GM23338 (cell line): ENCODE data around the gene AKR1C2. TPM values are rescaled to one million over a fixed set of nuclear protein-coding genes. Genes with fewer than 3 reads are reported as not detected.
"Not testable (repeated sequence)": the region's sequence is repeated elsewhere in the genome, so short reads cannot be mapped to it uniquely, and the experiment has no call there.

Experiments
- ATAC-seq: fragments of 200-7000 bp; cut with Tn5 transposase; 3 replicates; pipeline ENCODE4 v1.9.1; 2020
- DNase-seq: peaks from one replicate; pipeline ENCODE4 v3.0.0-alpha.2; 2015; ENCODE audit warnings: low spot score
- H2AFZ ChIP-seq: fragments of 200-600 bp; sonication (generic); 2 replicates; pipeline ENCODE4 v1.8.0; 2016; ENCODE audit warnings: antibody characterized with exemption, mild to moderate bottlenecking, moderate library complexity
- H3F3A ChIP-seq: fragments of 200-600 bp; sonication (generic); replicated peaks from 2 replicates; pipeline ENCODE4 v1.8.0; 2017; ENCODE audit warnings: antibody characterized with exemption, mixed run types, low read depth
- H3K27ac ChIP-seq: fragments of 200-600 bp; sonication (generic); 2 replicates; pipeline ENCODE4 v1.6.1; 2016; ENCODE audit warnings: low read depth
- H3K27me3 ChIP-seq: fragments of 200-600 bp; sonication (generic); 2 replicates; pipeline ENCODE4 v1.8.0; 2016; ENCODE audit warnings: mild to moderate bottlenecking, mixed run types, moderate library complexity; ENCODE audit not compliant: insufficient read depth
- H3K36me3 ChIP-seq: fragments of 200-600 bp; sonication (generic); 2 replicates; pipeline ENCODE4 v1.8.0; 2016; ENCODE audit warnings: mild to moderate bottlenecking; ENCODE audit not compliant: insufficient read depth
- H3K4me1 ChIP-seq: fragments of 200-600 bp; sonication (generic); 2 replicates; pipeline ENCODE4 v1.8.0; 2016; ENCODE audit warnings: mild to moderate bottlenecking, moderate library complexity; ENCODE audit not compliant: insufficient read depth
- H3K4me2 ChIP-seq: fragments of 200-600 bp; sonication (generic); 2 replicates; pipeline ENCODE4 v1.7.1; 2017; ENCODE audit warnings: mixed run types
- H3K4me3 ChIP-seq: fragments of 200-600 bp; sonication (generic); 2 replicates; pipeline ENCODE4 v1.6.1; 2016; ENCODE audit warnings: mixed run types
- H3K79me2 ChIP-seq: fragments of 200-600 bp; sonication (generic); replicated peaks from 2 replicates; pipeline ENCODE4 v1.8.0; 2017; ENCODE audit warnings: mild to moderate bottlenecking; ENCODE audit not compliant: insufficient read depth
- H3K9me2 ChIP-seq: fragments of 200-600 bp; sonication (generic); 2 replicates; pipeline ENCODE4 v1.8.0; 2017; ENCODE audit not compliant: insufficient read depth
- H4K20me1 ChIP-seq: fragments of 200-600 bp; sonication (generic); replicated peaks from 2 replicates; pipeline ENCODE4 v1.8.0; 2017; ENCODE audit warnings: mild to moderate bottlenecking; ENCODE audit not compliant: insufficient read depth
- H3K27ac Mint-ChIP-seq: 2 replicates; pipeline ENCODE4 v1.8.0; 2020; ENCODE audit warnings: inconsistent platforms, mild to moderate bottlenecking, moderate library complexity, mixed read lengths
- H3K27me3 Mint-ChIP-seq: 3 replicates; pipeline ENCODE4 v1.8.0; 2022; ENCODE audit warnings: low read depth, mild to moderate bottlenecking, moderate library complexity, mixed read lengths, inconsistent platforms; ENCODE audit not compliant: insufficient read depth, poor library complexity
- H3K36me3 Mint-ChIP-seq: 3 replicates; pipeline ENCODE4 v1.8.0; 2021; ENCODE audit warnings: low read depth, mild to moderate bottlenecking, inconsistent platforms, moderate library complexity, mixed read lengths
- H3K4me1 Mint-ChIP-seq: 3 replicates; pipeline ENCODE4 v1.8.0; 2020; ENCODE audit warnings: mild to moderate bottlenecking, inconsistent platforms, mixed read lengths
- H3K4me3 Mint-ChIP-seq: 3 replicates; pipeline ENCODE4 v1.8.0; 2021; ENCODE audit warnings: moderate library complexity, mild to moderate bottlenecking, inconsistent platforms, mixed read lengths
- H3K9me3 Mint-ChIP-seq: 3 replicates; pipeline ENCODE4 v1.8.0; 2020; ENCODE audit warnings: moderate library complexity, mild to moderate bottlenecking, inconsistent platforms, mixed read lengths
- EZH2phosphoT487 ChIP-seq: fragments of 200-600 bp; sonication (generic); IDR thresholded peaks from one replicate; pipeline ENCODE4 v1.8.1; 2018; ENCODE audit warnings: antibody characterized with exemption; ENCODE audit not compliant: unreplicated experiment
- JUNB ChIP-seq: IDR thresholded peaks from one replicate; pipeline ENCODE4 v1.6.1; 2016; ENCODE audit warnings: antibody characterized with exemption; ENCODE audit not compliant: unreplicated experiment
- NANOG ChIP-seq: IDR thresholded peaks from 2 replicates; pipeline ENCODE4 v1.6.1; 2016; ENCODE audit warnings: antibody characterized with exemption, borderline replicate concordance
- POLR2AphosphoS5 ChIP-seq: IDR thresholded peaks from 2 replicates; pipeline ENCODE4 v1.6.1; 2016; ENCODE audit warnings: antibody characterized with exemption, low read depth
- STAT1 ChIP-seq: IDR thresholded peaks from one replicate; pipeline ENCODE4 v1.6.1; 2016; ENCODE audit warnings: antibody characterized with exemption; ENCODE audit not compliant: unreplicated experiment
- ZNF331 ChIP-seq: fragments of 250-450 bp; sonication (Bioruptor Pico); IDR thresholded peaks from 2 replicates; pipeline ENCODE4 v1.5.0; 2020; ENCODE audit warnings: low read depth, mild to moderate bottlenecking, moderate library complexity
- ZNF462 ChIP-seq: fragments of 250-450 bp; sonication (Bioruptor Pico); IDR thresholded peaks from 2 replicates; pipeline ENCODE4 v1.5.0; 2020; ENCODE audit warnings: mild to moderate bottlenecking, moderate library complexity
- polyA plus RNA-seq: library from polyadenylated mRNA; unstranded; fragments of >200 nt; fragmentation: Nextera tagmentation; extraction: Ambion mirVana; gene quantifications from 2 replicates; pipeline ENCODE4 v1.2.1, GENCODE V29; 2016
- total RNA-seq: library from RNA; depleted of rRNA; stranded (reverse); fragments of >200 nt; shearing (Covaris generic); gene quantifications from 2 replicates; pipeline ENCODE4 v1.2.3, GENCODE V29; 2014
- TF ChIP-seq, protein P1 (sequence below): IDR thresholded peaks from 2 replicates; pipeline ENCODE4 v1.6.1; 2016; ENCODE audit warnings: antibody characterized with exemption
- TF ChIP-seq, protein P2 (sequence below), 2 experiments: fragments of 200-600 bp in 1 of 2; sonication (generic) in 1 of 2; conservative IDR thresholded peaks; 2 replicates each; pipeline versions ENCODE4 v1.5.1 to v1.6.1; 2016 to 2017; ENCODE audit warnings: antibody characterized with exemption in 2 of 2, low read depth in 2 of 2, mild to moderate bottlenecking in 2 of 2, moderate library complexity in 1 of 2

AKR1C2 gene
- total and polyA plus RNA-seq, 2 experiments from 2014 or later, result 0.35 to 0.86 TPM

GRCh38 chr10:4992564-4992963, 11.1 kb downstream of the AKR1C2 start:
- H3K27ac Mint-ChIP-seq, H4K20me1 ChIP-seq, H3K9me2 ChIP-seq, H3K4me3 Mint-ChIP-seq, DNase-seq, H3K79me2 ChIP-seq, H3K27me3 Mint-ChIP-seq, H3K9me3 Mint-ChIP-seq, H3K27ac ChIP-seq, H2AFZ ChIP-seq, ATAC-seq, H3K4me1 ChIP-seq, H3F3A ChIP-seq, H3K4me2 ChIP-seq, H3K4me3 ChIP-seq, H3K36me3 ChIP-seq, H3K4me1 Mint-ChIP-seq, H3K27me3 ChIP-seq, H3K36me3 Mint-ChIP-seq: not testable (repeated sequence)

DNA sequence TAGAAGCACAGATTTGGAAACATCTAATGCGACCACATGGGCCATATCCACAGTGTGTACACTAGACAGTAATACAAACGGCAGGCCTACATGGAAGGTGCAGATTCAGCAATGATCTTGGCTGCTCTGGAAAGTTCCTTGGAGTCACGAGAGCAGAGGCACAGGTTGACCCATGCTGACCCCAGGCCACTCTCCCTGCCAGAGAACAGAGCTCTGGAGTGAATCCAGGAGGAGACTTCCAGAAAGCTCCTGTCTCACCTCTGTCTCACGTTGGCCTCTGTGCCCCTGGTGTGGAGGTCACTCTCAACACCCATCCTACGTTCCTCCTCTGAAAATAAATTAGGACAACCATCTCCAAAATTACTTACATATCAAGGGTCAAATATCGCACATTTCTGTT, 12.2 kb downstream of the AKR1C2 start:
- not testable (repeated sequence) for H3K27ac ChIP-seq, H3K4me3 ChIP-seq, DNase-seq, H3K4me1 ChIP-seq, H3K79me2 ChIP-seq, H3K4me3 Mint-ChIP-seq, ATAC-seq, H3K4me2 ChIP-seq, H3K9me3 Mint-ChIP-seq, H4K20me1 ChIP-seq, H3K27me3 ChIP-seq, H3K27ac Mint-ChIP-seq, H3K27me3 Mint-ChIP-seq, H3F3A ChIP-seq, H3K36me3 ChIP-seq, H3K36me3 Mint-ChIP-seq, H3K9me2 ChIP-seq, H3K4me1 Mint-ChIP-seq, H2AFZ ChIP-seq

DNA sequence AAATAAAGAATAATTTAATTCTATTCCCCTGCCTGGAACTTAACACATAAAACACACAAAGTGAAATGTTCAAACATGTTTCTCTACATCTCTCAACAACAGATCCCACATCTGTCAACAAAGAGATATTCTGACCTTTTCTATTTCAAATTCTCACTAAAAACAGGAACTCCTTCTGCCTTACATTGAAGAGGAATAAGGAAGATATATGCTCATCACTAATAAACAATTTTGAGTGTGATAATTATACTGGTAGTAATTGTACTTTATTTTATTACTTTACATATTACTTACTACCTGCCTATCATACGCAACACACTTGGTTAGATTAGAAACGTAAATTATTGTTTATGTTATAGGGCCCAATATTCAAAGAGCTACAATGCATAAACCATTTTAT, 13.4 kb downstream of the AKR1C2 start:
- H3K4me2 ChIP-seq, result no peak overlapping the region
- H3K36me3 ChIP-seq, result no peaks in the 10 kb centered on the region
- no peaks in the 10 kb centered on the region for H3K4me1 Mint-ChIP-seq
- H2AFZ ChIP-seq, result no peak overlapping the region
- H3K27ac ChIP-seq, result no peak overlapping the region
- no peaks in the 10 kb centered on the region for H3K27me3 ChIP-seq
- no peaks in the 10 kb centered on the region for H3K9me2 ChIP-seq
- no peak overlapping the region for H3K27ac Mint-ChIP-seq
- H3K4me3 Mint-ChIP-seq, result no peak overlapping the region
- H3K36me3 Mint-ChIP-seq, result no peaks in the 10 kb centered on the region
- DNase-seq, result no peak
- H3K79me2 ChIP-seq, result no peaks in the 10 kb centered on the region
- no peak for ATAC-seq
- H4K20me1 ChIP-seq, result no peaks in the 10 kb centered on the region
- H3K27me3 Mint-ChIP-seq, result no peaks in the 10 kb centered on the region
- H3K4me3 ChIP-seq, result no peak overlapping the region
- H3F3A ChIP-seq, result no peaks in the 10 kb centered on the region
- H3K9me3 Mint-ChIP-seq, result 0 out of 3 replicates have a peak, but pooled peaks cover 3% of the 10 kb centered on the region
- no peaks in the 10 kb centered on the region for H3K4me1 ChIP-seq
- TF ChIP-seq STAT1, result no peak
- TF ChIP-seq, protein P1, sequence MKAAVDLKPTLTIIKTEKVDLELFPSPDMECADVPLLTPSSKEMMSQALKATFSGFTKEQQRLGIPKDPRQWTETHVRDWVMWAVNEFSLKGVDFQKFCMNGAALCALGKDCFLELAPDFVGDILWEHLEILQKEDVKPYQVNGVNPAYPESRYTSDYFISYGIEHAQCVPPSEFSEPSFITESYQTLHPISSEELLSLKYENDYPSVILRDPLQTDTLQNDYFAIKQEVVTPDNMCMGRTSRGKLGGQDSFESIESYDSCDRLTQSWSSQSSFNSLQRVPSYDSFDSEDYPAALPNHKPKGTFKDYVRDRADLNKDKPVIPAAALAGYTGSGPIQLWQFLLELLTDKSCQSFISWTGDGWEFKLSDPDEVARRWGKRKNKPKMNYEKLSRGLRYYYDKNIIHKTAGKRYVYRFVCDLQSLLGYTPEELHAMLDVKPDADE, result no peak
- TF ChIP-seq NANOG, result no peak
- TF ChIP-seq EZH2phosphoT487, result no peak
- no peak for TF ChIP-seq ZNF462 (CRISPR knock-in tag)
- TF ChIP-seq, protein P2, sequence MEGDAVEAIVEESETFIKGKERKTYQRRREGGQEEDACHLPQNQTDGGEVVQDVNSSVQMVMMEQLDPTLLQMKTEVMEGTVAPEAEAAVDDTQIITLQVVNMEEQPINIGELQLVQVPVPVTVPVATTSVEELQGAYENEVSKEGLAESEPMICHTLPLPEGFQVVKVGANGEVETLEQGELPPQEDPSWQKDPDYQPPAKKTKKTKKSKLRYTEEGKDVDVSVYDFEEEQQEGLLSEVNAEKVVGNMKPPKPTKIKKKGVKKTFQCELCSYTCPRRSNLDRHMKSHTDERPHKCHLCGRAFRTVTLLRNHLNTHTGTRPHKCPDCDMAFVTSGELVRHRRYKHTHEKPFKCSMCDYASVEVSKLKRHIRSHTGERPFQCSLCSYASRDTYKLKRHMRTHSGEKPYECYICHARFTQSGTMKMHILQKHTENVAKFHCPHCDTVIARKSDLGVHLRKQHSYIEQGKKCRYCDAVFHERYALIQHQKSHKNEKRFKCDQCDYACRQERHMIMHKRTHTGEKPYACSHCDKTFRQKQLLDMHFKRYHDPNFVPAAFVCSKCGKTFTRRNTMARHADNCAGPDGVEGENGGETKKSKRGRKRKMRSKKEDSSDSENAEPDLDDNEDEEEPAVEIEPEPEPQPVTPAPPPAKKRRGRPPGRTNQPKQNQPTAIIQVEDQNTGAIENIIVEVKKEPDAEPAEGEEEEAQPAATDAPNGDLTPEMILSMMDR (conservative IDR thresholded peaks at IDR 0.05; ENCODE audit: low read depth in 2 of 2), result no peak
- no peak for TF ChIP-seq POLR2AphosphoS5
- no peak for TF ChIP-seq ZNF331 (CRISPR knock-in tag)
- no peak for TF ChIP-seq JUNB
